Measurements from ENCODE around the gene CCDC112.

CCDC112 gene, protein sequence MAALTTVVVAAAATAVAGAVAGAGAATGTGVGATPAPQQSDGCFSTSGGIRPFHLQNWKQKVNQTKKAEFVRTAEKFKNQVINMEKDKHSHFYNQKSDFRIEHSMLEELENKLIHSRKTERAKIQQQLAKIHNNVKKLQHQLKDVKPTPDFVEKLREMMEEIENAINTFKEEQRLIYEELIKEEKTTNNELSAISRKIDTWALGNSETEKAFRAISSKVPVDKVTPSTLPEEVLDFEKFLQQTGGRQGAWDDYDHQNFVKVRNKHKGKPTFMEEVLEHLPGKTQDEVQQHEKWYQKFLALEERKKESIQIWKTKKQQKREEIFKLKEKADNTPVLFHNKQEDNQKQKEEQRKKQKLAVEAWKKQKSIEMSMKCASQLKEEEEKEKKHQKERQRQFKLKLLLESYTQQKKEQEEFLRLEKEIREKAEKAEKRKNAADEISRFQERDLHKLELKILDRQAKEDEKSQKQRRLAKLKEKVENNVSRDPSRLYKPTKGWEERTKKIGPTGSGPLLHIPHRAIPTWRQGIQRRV

DNA sequence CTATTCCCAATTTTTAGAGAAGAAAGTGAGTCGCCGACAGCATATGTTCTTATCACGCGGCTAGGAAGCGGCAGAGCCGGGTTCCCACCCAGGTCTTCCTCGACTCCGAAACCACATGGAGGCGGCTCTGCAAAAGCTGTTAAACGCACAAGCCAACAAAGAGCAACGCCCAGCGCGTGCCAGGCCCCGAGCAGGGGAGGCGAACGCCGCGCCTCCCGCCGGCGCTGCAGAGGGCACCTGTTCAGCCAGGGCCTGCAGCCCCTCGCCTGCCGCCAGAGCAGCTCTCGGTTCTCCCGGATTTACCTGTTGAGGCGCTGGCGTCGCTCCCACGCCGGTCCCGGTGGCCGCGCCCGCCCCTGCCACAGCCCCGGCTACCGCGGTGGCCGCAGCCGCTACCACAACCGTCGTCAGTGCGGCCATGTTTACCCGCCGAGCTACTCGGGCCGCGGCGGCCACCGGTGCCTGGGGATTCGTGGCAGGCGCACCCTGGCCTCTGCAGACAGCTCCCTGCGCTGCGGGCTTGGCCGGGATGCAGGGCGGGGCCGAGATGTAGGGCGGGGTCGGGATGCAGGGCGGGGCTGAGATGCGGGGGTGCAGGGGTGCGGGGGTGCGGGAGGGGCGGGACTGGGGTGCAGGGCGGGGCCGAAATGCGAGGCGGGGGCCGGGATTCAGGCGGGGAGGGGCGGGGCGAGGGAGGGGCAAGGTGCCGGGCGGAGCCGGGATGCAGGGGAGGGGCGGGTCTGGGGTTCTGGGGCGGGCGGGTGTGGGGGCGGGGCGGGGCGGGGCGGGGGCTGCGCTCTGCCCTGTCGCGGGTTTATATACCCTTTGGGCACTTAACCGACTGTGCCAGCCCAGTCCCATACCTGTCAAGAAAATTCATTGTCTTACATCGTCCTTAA lies at the start of gene CCDC112:
Gene CCDC112, minus strand, starts transcription at position 531 of the 899 bp plus-strand sequence. Its CDS starts 111 bp downstream, at position 420.
- peak within 1 kb of the TSS; percentile 64 for H3K9ac ChIP-seq (ENCODE audit: low read length)
- peaks cover 11% of the 10 kb centered on the region for H3K4me1 ChIP-seq (ENCODE audit: insufficient read depth, low read length, severe bottlenecking)
- peaks cover 4% of the 10 kb centered on the region; the same call in 1 of the 2 replicates for H3K27me3 ChIP-seq (ENCODE audit: insufficient read depth, low read length)
- no peaks in the 10 kb centered on the region for H3F3A ChIP-seq (ENCODE audit: insufficient read depth, low read length)
- H2AFZ ChIP-seq (ENCODE audit: low read length): no peak within 1 kb of the TSS
- no peak for TF ChIP-seq EZH2 (IDR thresholded peaks at IDR 0.05; ENCODE audit: borderline replicate concordance, low read length)
- TF ChIP-seq, protein P1, sequence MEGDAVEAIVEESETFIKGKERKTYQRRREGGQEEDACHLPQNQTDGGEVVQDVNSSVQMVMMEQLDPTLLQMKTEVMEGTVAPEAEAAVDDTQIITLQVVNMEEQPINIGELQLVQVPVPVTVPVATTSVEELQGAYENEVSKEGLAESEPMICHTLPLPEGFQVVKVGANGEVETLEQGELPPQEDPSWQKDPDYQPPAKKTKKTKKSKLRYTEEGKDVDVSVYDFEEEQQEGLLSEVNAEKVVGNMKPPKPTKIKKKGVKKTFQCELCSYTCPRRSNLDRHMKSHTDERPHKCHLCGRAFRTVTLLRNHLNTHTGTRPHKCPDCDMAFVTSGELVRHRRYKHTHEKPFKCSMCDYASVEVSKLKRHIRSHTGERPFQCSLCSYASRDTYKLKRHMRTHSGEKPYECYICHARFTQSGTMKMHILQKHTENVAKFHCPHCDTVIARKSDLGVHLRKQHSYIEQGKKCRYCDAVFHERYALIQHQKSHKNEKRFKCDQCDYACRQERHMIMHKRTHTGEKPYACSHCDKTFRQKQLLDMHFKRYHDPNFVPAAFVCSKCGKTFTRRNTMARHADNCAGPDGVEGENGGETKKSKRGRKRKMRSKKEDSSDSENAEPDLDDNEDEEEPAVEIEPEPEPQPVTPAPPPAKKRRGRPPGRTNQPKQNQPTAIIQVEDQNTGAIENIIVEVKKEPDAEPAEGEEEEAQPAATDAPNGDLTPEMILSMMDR (IDR thresholded peaks at IDR 0.05; ENCODE audit: low read length): 0 out of 2 replicates have a peak, but pooled peaks have one; percentile 5
- peaks cover 8% of the 10 kb centered on the region; the same call in 1 of the 2 replicates for H3K9me3 ChIP-seq (ENCODE audit: low read length)
- H3K4me3 ChIP-seq (ENCODE audit: low read depth, low read length, poor library complexity, severe bottlenecking): peak within 1 kb of the TSS; percentile 73
- no peak within 1 kb of the TSS for H3K27ac ChIP-seq (ENCODE audit: low read depth, low read length, poor library complexity, severe bottlenecking)
- H4K20me1 ChIP-seq (ENCODE audit: insufficient read depth, low read length): no peaks in the 10 kb centered on the region
- no peaks in the 10 kb centered on the region for H3K36me3 ChIP-seq (ENCODE audit: insufficient read depth, low read length)
- peak within 1 kb of the TSS; percentile 63 for H3K4me2 ChIP-seq (ENCODE audit: low read length)
- H3K79me2 ChIP-seq (ENCODE audit: insufficient read depth, low read length): no peaks in the 10 kb centered on the region
- no peaks in the 10 kb centered on the region for H3K9me2 ChIP-seq (ENCODE audit: low read depth, low read length)

DNA sequence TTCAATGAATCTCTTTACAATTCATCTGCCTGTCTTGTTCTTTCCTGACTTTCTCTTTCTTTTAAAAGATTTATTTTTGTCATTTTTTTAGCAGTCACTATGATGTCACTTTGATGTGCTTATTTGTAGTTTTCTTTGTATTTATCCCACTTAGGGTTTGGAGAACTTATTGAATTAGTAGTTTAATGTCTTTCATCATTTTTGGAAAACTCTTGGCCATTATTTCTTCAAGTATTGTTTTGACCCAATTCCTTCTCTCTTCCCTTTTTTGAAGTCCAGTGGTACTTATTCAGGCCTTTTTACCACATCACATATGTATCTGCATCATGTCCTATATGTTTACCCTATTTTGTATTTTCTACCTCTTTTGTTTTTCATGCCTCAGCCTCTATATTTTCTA lies 48.9 kb upstream of the CCDC112 start:
- no peak overlapping the region for H2AFZ ChIP-seq (ENCODE audit: low read length)
- no peak overlapping the region for H3K4me3 ChIP-seq (ENCODE audit: low read depth, low read length, poor library complexity, severe bottlenecking)
- no peaks in the 10 kb centered on the region for H3K27me3 ChIP-seq (ENCODE audit: insufficient read depth, low read length)
- TF ChIP-seq EZH2 (IDR thresholded peaks at IDR 0.05; ENCODE audit: borderline replicate concordance, low read length): no peak
- TF ChIP-seq, protein P1 (IDR thresholded peaks at IDR 0.05; ENCODE audit: low read length): no peak
- H3K9me3 ChIP-seq (ENCODE audit: low read length): no peaks in the 10 kb centered on the region
- no peaks in the 10 kb centered on the region for H3F3A ChIP-seq (ENCODE audit: insufficient read depth, low read length)
- H3K79me2 ChIP-seq (ENCODE audit: insufficient read depth, low read length): no peaks in the 10 kb centered on the region
- H3K9me2 ChIP-seq (ENCODE audit: low read depth, low read length): no peaks in the 10 kb centered on the region
- no peaks in the 10 kb centered on the region for H3K36me3 ChIP-seq (ENCODE audit: insufficient read depth, low read length)
- no peaks in the 10 kb centered on the region for H3K4me1 ChIP-seq (ENCODE audit: insufficient read depth, low read length, severe bottlenecking)
- no peak overlapping the region for H3K27ac ChIP-seq (ENCODE audit: low read depth, low read length, poor library complexity, severe bottlenecking)
- no peaks in the 10 kb centered on the region for H4K20me1 ChIP-seq (ENCODE audit: insufficient read depth, low read length)
- no peak overlapping the region for H3K4me2 ChIP-seq (ENCODE audit: low read length)
- H3K9ac ChIP-seq (ENCODE audit: low read length): no peak overlapping the region

DNA sequence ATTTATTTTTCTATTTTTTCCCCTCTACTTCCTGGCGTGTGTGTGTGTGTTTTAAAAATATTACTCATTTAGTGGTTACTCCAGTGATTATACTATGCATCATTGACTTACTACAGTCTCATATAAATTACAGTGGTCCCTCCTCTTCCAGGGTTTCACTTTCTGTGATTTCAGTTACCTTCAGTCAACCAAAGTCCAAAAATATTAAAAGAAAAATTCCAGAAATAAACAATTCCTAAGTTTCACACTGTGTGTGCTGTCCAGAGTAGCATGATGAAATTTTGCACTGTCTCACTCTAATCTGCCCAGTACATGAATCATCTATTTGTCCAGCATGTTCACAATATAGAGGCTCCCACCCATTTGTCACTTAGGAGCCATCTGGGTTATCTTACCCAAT lies 47.4 kb upstream of the CCDC112 start:
- H3K27me3 ChIP-seq (ENCODE audit: insufficient read depth, low read length): no peaks in the 10 kb centered on the region
- H3K27ac ChIP-seq (ENCODE audit: low read depth, low read length, poor library complexity, severe bottlenecking): no peak overlapping the region
- no peak overlapping the region for H3K9ac ChIP-seq (ENCODE audit: low read length)
- H2AFZ ChIP-seq (ENCODE audit: low read length): no peak overlapping the region
- no peak overlapping the region for H3K4me2 ChIP-seq (ENCODE audit: low read length)
- TF ChIP-seq, protein P1 (IDR thresholded peaks at IDR 0.05; ENCODE audit: low read length): no peak
- no peak for TF ChIP-seq EZH2 (IDR thresholded peaks at IDR 0.05; ENCODE audit: borderline replicate concordance, low read length)
- no peaks in the 10 kb centered on the region for H3F3A ChIP-seq (ENCODE audit: insufficient read depth, low read length)
- no peaks in the 10 kb centered on the region for H3K36me3 ChIP-seq (ENCODE audit: insufficient read depth, low read length)
- no peaks in the 10 kb centered on the region for H3K9me2 ChIP-seq (ENCODE audit: low read depth, low read length)
- H3K4me1 ChIP-seq (ENCODE audit: insufficient read depth, low read length, severe bottlenecking): no peaks in the 10 kb centered on the region
- H4K20me1 ChIP-seq (ENCODE audit: insufficient read depth, low read length): no peaks in the 10 kb centered on the region
- no peaks in the 10 kb centered on the region for H3K9me3 ChIP-seq (ENCODE audit: low read length)
- no peaks in the 10 kb centered on the region for H3K79me2 ChIP-seq (ENCODE audit: insufficient read depth, low read length)
- no peak overlapping the region for H3K4me3 ChIP-seq (ENCODE audit: low read depth, low read length, poor library complexity, severe bottlenecking)
